DND-41 (cell line): ENCODE results near the gene ACSS1.

Experiments used
- ATAC-seq: fragments of 200-7000 bp; cut with Tn5 transposase; 3 replicates; pipeline ENCODE4 v1.9.1; 2021; ENCODE audit warnings: low read depth; ENCODE audit not compliant: insufficient read depth
- DNase-seq: peaks from one replicate; pipeline ENCODE4 v3.0.0-alpha.2; 2020
- H2AFZ ChIP-seq: 2 replicates; pipeline ENCODE4 v1.6.0; 2012; ENCODE audit warnings: low read depth, low read length
- H3K27ac ChIP-seq: 2 replicates; pipeline ENCODE4 v1.5.1; 2012; ENCODE audit warnings: low read length, inconsistent platforms
- H3K27me3 ChIP-seq: fragments of 200-600 bp; sonication (generic); 2 replicates; pipeline ENCODE4 v1.6.0; 2012; ENCODE audit warnings: low read length, mild to moderate bottlenecking, inconsistent platforms; ENCODE audit not compliant: insufficient read depth, poor library complexity
- H3K36me3 ChIP-seq: 2 replicates; pipeline ENCODE4 v1.5.1; 2012; ENCODE audit warnings: low read length, inconsistent platforms; ENCODE audit not compliant: insufficient read depth
- H3K4me1 ChIP-seq: 2 replicates; pipeline ENCODE4 v1.5.1; 2012; ENCODE audit warnings: mild to moderate bottlenecking, low read length; ENCODE audit not compliant: insufficient read depth
- H3K4me2 ChIP-seq: 2 replicates; pipeline ENCODE4 v1.6.0; 2012; ENCODE audit warnings: mild to moderate bottlenecking, moderate library complexity, low read length, inconsistent platforms; ENCODE audit not compliant: insufficient read depth
- H3K4me3 ChIP-seq, 2 experiments: fragments of 200-600 bp in 1 of 2; shearing (Covaris generic) in 1 of 2; 2 replicates each; pipeline ENCODE4 v1.5.1; 2012 to 2016; ENCODE audit warnings: inconsistent platforms in 2 of 2, low read length in 2 of 2, mild to moderate bottlenecking in 2 of 2, low read depth in 1 of 2, moderate library complexity in 1 of 2
- H3K79me2 ChIP-seq: 2 replicates; pipeline ENCODE4 v1.6.0; 2012; ENCODE audit warnings: low read length, inconsistent platforms; ENCODE audit not compliant: insufficient read depth
- H3K9ac ChIP-seq: 2 replicates; pipeline ENCODE4 v1.6.0; 2012; ENCODE audit warnings: low read depth, mild to moderate bottlenecking, inconsistent platforms, low read length, moderate library complexity
- H3K9me3 ChIP-seq: 2 replicates; pipeline ENCODE4 v1.5.1; 2012; ENCODE audit warnings: low read length, moderate library complexity, mild to moderate bottlenecking, inconsistent platforms; ENCODE audit not compliant: insufficient read depth, severe bottlenecking
- H4K20me1 ChIP-seq: 2 replicates; pipeline ENCODE4 v1.6.0; 2012; ENCODE audit warnings: low read length; ENCODE audit not compliant: insufficient read depth
- CTCF ChIP-seq: IDR thresholded peaks from 2 replicates; pipeline ENCODE4 v1.5.1; 2012; ENCODE audit warnings: borderline replicate concordance, low read length, moderate library complexity, mild to moderate bottlenecking; ENCODE audit not compliant: poor library complexity, severe bottlenecking; ENCODE audit errors: extremely low read depth
- EZH2 ChIP-seq: IDR thresholded peaks from 3 replicates; pipeline ENCODE4 v1.6.1; 2012; ENCODE audit warnings: borderline replicate concordance, low read depth, mild to moderate bottlenecking, moderate library complexity, low read length, inconsistent platforms; ENCODE audit not compliant: severe bottlenecking

The ACSS1 gene

GRCh38 chr20:25087186-25087929 is 29.4 kb upstream of the ACSS1 start:
- TF ChIP-seq EZH2, result no peak
- Histone ChIP-seq H4K20me1 (no peaks in the 10 kb centered on the region), H3K36me3 (no peaks in the 10 kb centered on the region), H2AFZ (no peak overlapping the region), H3K4me1 (peaks cover 68% of the 10 kb centered on the region), H3K4me2 (no peak overlapping the region), H3K27ac (peak overlapping the region; percentile 55), H3K9ac (no peak overlapping the region), H3K79me2 (peaks cover 3% of the 10 kb centered on the region; the same call in 1 of the 2 replicates), H3K4me3 (no peak overlapping the region), H3K9me3 (peaks cover 8% of the 10 kb centered on the region), H3K27me3 (peaks cover 16% of the 10 kb centered on the region)
- no peak for ATAC-seq
- no peak for DNase-seq

DNA sequence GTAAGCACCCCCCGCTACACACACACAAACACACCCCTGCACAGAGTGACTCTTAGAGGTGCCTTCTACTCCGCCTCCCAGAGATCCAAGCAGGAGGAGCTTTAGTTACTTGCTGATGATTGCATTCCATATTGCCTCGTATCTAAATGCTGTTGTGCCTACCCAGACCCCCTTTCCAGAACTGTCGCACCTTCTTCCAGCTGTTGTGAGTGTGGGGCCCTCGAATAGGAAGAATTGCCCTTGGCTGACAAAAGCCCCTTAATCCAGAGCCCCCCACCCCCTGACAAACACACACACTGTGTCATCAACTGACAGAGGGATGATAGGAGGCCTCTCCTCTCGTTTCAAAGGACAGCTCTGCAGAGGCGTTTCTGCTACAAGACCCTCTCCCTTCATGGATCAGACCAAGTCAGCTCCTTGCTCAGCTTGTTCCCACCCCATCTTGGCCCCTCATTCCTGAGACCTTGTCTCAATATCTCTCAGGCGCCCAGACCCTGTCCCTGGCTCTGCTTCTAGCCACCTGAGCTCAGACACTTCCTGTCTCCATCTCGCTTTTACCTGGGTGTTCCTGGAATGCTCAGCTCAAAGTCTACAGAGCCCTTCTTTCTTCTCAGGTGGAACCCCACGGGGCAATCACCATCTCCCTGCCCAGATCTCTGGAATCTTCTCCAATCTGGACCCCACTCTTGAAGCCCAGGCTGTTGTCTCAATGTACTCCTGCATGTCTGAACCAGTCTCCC is 28.0 kb upstream of the ACSS1 start:
- peaks cover 3% of the 10 kb centered on the region; the same call in 1 of the 2 replicates for H3K79me2 ChIP-seq
- H3K4me1 ChIP-seq, result peaks cover 54% of the 10 kb centered on the region
- H3K4me3 ChIP-seq, result no peak overlapping the region
- H3K4me2 ChIP-seq, result no peak overlapping the region
- ATAC-seq, result no peak
- no peak overlapping the region for H3K9ac ChIP-seq
- no peaks in the 10 kb centered on the region for H4K20me1 ChIP-seq
- H2AFZ ChIP-seq, result no peak overlapping the region
- H3K36me3 ChIP-seq, result no peaks in the 10 kb centered on the region
- TF ChIP-seq CTCF, result no peak
- TF ChIP-seq EZH2, result no peak
- peak; percentile 4 for DNase-seq
- no peak overlapping the region for H3K27ac ChIP-seq
- peaks cover 16% of the 10 kb centered on the region for H3K27me3 ChIP-seq
- peaks cover 8% of the 10 kb centered on the region for H3K9me3 ChIP-seq

DNA sequence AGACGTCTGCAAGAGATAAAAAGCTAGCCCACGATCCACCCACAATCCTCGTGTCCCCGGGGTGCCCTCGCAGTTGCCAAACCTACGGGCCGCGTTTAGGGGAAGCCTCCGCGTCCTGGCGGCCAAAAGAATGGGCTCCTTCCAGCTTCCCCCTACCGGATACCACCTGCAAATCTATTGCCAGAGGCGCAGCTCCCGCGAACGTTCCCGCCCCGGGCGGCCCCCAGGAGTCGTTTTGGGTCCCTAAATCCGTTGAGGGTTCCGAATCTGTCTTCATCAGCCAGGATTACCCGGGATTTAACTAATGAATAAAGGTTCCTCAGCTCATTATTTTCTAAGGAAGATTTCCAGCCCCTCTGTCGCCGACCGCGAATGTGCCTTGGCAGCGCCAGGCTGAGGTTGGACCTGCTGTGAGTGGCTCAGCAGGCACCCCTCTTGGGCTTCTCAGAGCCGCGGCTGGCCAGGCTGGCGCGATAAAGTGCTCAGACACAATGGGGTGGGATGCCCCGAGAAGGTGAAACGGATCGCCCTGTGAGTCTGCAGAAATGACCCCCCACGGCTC is 26.8 kb upstream of the ACSS1 start:
- Histone ChIP-seq H3K27ac (no peak overlapping the region), H4K20me1 (no peaks in the 10 kb centered on the region), H3K9me3 (peaks cover 8% of the 10 kb centered on the region), H3K27me3 (peaks cover 16% of the 10 kb centered on the region), H3K4me2 (peak overlapping the region; percentile 78), H3K4me1 (peaks cover 45% of the 10 kb centered on the region), H3K9ac (peak overlapping the region; percentile 36; the same call in 1 of the 2 replicates), H2AFZ (peak overlapping the region; percentile 29; the same call in 1 of the 2 replicates), H3K79me2 (peaks cover 3% of the 10 kb centered on the region; the same call in 1 of the 2 replicates), H3K36me3 (no peaks in the 10 kb centered on the region), H3K4me3 (peak overlapping the region in 1 of 2 experiments; percentile 56; a peak in 2 of 4 replicates)
- peak; percentile 47 for ATAC-seq
- TF ChIP-seq CTCF, result no peak
- no peak for TF ChIP-seq EZH2
- peak; percentile 51 for DNase-seq
